ENCODE data around the gene SF3A2. TPM values are rescaled to one million over a fixed set of nuclear protein-coding genes. Genes with fewer than 3 reads are reported as not detected.

Gene SF3A2
- total and polyA plus RNA-seq, 3 donors from 2014 or later, result 102 to 122 (median 117) TPM

- 82 to 86% methylated on average over 30 to 31 of the region's 31 CpGs for WGBS, 2 donors
- DNase-seq, result no peak
- TF ChIP-seq, protein P1, sequence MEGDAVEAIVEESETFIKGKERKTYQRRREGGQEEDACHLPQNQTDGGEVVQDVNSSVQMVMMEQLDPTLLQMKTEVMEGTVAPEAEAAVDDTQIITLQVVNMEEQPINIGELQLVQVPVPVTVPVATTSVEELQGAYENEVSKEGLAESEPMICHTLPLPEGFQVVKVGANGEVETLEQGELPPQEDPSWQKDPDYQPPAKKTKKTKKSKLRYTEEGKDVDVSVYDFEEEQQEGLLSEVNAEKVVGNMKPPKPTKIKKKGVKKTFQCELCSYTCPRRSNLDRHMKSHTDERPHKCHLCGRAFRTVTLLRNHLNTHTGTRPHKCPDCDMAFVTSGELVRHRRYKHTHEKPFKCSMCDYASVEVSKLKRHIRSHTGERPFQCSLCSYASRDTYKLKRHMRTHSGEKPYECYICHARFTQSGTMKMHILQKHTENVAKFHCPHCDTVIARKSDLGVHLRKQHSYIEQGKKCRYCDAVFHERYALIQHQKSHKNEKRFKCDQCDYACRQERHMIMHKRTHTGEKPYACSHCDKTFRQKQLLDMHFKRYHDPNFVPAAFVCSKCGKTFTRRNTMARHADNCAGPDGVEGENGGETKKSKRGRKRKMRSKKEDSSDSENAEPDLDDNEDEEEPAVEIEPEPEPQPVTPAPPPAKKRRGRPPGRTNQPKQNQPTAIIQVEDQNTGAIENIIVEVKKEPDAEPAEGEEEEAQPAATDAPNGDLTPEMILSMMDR (IDR thresholded peaks at IDR 0.05), result no peak
- no peak for TF ChIP-seq POLR2A (IDR thresholded peaks at IDR 0.05)
- Histone ChIP-seq H3K9me3 (no peaks in the 10 kb centered on the region), H3K27me3 (no peaks in the 10 kb centered on the region), H3K4me3 (no peak overlapping the region), H3K36me3 (ENCODE audit: low read depth, missing control alignments) (no peaks in the 10 kb centered on the region), H3K27ac (no peak overlapping the region), H3K4me1 (no peaks in the 10 kb centered on the region)
- intact Hi-C loops (cut with DNase I; ENCODE audit: low total_unique reads), result no loop called here
Measured at GRCh38 chr19:2215281-2215751, 21.3 kb upstream of the SF3A2 start.

DNA sequence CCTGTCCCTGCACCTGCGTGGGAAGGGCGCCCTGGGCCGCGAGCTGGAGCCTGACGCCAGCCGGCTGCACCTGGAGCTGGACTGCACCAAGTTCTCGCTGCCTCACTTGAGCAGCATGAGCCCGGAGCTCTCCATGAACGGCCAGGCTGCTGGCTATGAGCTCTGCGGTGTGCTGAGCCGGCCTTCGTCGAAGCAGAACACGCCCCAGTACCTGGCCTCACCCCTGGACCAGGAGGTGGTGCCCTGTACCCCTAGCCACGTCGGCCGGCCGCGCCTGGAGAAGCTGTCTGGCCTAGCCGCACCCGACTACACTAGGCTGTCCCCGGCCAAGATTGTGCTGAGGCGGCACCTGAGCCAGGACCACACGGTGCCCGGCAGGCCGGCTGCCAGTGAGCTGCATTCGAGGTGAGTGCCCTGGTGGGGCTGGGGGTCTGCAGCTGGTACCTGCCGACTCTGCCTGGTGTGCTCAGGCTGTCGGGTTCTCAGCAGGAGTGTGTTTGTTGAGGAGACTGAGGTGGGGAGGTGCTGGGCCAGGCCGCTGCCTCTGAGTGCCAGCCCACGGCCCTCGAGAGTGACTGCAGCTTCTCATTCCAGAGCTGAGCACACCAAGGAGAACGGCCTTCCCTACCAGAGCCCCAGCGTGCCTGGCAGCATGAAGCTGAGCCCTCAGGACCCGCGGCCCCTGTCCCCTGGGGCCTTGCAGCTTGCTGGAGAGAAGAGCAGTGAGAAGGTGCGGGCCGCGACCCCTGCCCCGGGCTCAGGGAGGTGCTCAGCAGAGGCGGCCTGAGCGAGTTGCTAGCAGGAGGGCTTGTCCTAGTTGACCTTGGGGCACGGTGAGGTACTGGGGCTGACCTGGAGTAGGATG is 20.0 kb upstream of the SF3A2 start:
- H3K27ac ChIP-seq, result no peak overlapping the region
- WGBS, 2 donors, result 95 to 96% methylated on average over 11 to 43 of the region's 43 CpGs
- H3K9me3 ChIP-seq, result no peaks in the 10 kb centered on the region
- H3K4me1 ChIP-seq, result peaks cover 11% of the 10 kb centered on the region
- H3K27me3 ChIP-seq, result no peaks in the 10 kb centered on the region
- no peak for TF ChIP-seq POLR2A (IDR thresholded peaks at IDR 0.05)
- TF ChIP-seq, protein P1 (IDR thresholded peaks at IDR 0.05), result no peak
- H3K4me3 ChIP-seq, result no peak overlapping the region
- intact Hi-C loops (cut with DNase I; ENCODE audit: low total_unique reads), result no loop called here
- DNase-seq, result no peak
- no peaks in the 10 kb centered on the region for H3K36me3 ChIP-seq (ENCODE audit: low read depth, missing control alignments)

DNA sequence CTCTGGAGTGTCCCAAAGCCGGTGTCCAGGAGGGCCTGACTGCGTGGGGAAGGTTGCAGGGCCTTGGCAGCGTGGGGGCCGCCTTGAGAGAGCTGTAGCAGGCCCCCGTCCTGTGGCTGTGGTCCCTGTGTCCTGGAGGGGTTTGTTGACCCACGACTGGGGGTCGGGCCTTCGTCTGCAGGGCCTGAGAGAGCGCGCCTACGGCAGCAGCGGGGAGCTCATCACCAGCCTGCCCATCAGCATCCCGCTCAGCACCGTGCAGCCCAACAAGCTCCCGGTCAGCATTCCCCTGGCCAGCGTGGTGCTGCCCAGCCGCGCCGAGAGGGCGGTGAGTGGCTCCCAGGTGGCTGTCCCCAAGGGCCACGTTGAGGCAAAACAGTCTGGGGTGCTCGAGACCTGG is 19.0 kb upstream of the SF3A2 start:
- H3K27me3 ChIP-seq, result no peaks in the 10 kb centered on the region

GRCh38 chr19:2219726-2220125 is 16.9 kb upstream of the SF3A2 start:
- DNase-seq, result no peak
- intact Hi-C loops (cut with DNase I; ENCODE audit: low total_unique reads), result no loop called here
- 95% methylated on average over 19 to 21 of the region's 21 CpGs for WGBS, 2 donors
- Histone ChIP-seq H3K4me3 (no peak overlapping the region), H3K9me3 (no peaks in the 10 kb centered on the region), H3K36me3 (ENCODE audit: low read depth, missing control alignments) (no peaks in the 10 kb centered on the region), H3K27me3 (no peaks in the 10 kb centered on the region), H3K27ac (no peak overlapping the region), H3K4me1 (peaks cover 16% of the 10 kb centered on the region)
- TF ChIP-seq POLR2A (IDR thresholded peaks at IDR 0.05), result no peak
- TF ChIP-seq, protein P1 (IDR thresholded peaks at IDR 0.05), result no peak

More for the DNA sequence above, 19.0 kb upstream of the SF3A2 start:
- peaks cover 16% of the 10 kb centered on the region for H3K4me1 ChIP-seq
- H3K27ac ChIP-seq, result no peak overlapping the region
- intact Hi-C loops (cut with DNase I; ENCODE audit: low total_unique reads), result no loop called here
- TF ChIP-seq POLR2A (IDR thresholded peaks at IDR 0.05), result no peak
- TF ChIP-seq, protein P1 (IDR thresholded peaks at IDR 0.05), result no peak
- no peak for DNase-seq
- H3K36me3 ChIP-seq (ENCODE audit: low read depth, missing control alignments), result no peaks in the 10 kb centered on the region
- no peak overlapping the region for H3K4me3 ChIP-seq
- 80 to 97% methylated on average over 1 to 22 of the region's 22 CpGs for WGBS, 2 donors
- no peaks in the 10 kb centered on the region for H3K9me3 ChIP-seq
